IPS-NIHi7 (cell line): Measurements from ENCODE around the gene CACNB4.
"Not testable (repeated sequence)": the region's sequence is repeated elsewhere in the genome, so short reads cannot be mapped to it uniquely, and the experiment has no call there.

Experiments
- DNase-seq: peaks from one replicate; pipeline ENCODE4 v3.0.0; 2012; ENCODE audit warnings: mixed read lengths; ENCODE audit errors: extremely low spot score

The CACNB4 gene

GRCh38 chr2:152019732-152020131 is 79.1 kb downstream of the CACNB4 start:
- DNase-seq = no peak

- no peak for DNase-seq
These were observed 82.4 kb downstream of the CACNB4 start for GRCh38 chr2:152016181-152017120.

GRCh38 chr2:152015552-152015951 is 83.3 kb downstream of the CACNB4 start:
- DNase-seq = no peak

- DNase-seq = no peak
These were observed 86.1 kb downstream of the CACNB4 start for GRCh38 chr2:152012697-152013096.

- no peak for DNase-seq
These were observed 87.1 kb downstream of the CACNB4 start for GRCh38 chr2:152011724-152012123.

GRCh38 chr2:152005607-152006006 is 93.2 kb downstream of the CACNB4 start:
- DNase-seq = no peak

- DNase-seq = not testable (repeated sequence)
These were observed 95.6 kb downstream of the CACNB4 start for GRCh38 chr2:152003283-152003682.

- DNase-seq = peak; percentile 89
These were observed 99.8 kb downstream of the CACNB4 start for GRCh38 chr2:151999053-151999452.

GRCh38 chr2:151996243-151997003 is 102.4 kb downstream of the CACNB4 start:
- no peak for DNase-seq

GRCh38 chr2:151995161-151995557 is 103.7 kb downstream of the CACNB4 start:
- no peak for DNase-seq

- not testable (repeated sequence) for DNase-seq
These were observed 104.7 kb downstream of the CACNB4 start for GRCh38 chr2:151994178-151994577.

GRCh38 chr2:151991010-151991409 is 107.8 kb downstream of the CACNB4 start:
- no peak for DNase-seq

- no peak for DNase-seq
These were observed 109.5 kb downstream of the CACNB4 start for GRCh38 chr2:151989378-151989777.

GRCh38 chr2:151987484-151987883 is 111.4 kb downstream of the CACNB4 start:
- DNase-seq = no peak

- no peak for DNase-seq
These were observed 114.3 kb downstream of the CACNB4 start for GRCh38 chr2:151984424-151985083.

GRCh38 chr2:151983221-151983620 is 115.6 kb downstream of the CACNB4 start:
- DNase-seq = no peak

GRCh38 chr2:151981886-151982285 is 117.0 kb downstream of the CACNB4 start:
- no peak for DNase-seq

GRCh38 chr2:151979694-151980093 is 119.2 kb downstream of the CACNB4 start:
- no peak for DNase-seq

- DNase-seq = no peak
These were observed 120.1 kb downstream of the CACNB4 start for GRCh38 chr2:151978709-151979108.

GRCh38 chr2:151977631-151978030 is 121.2 kb downstream of the CACNB4 start:
- no peak for DNase-seq

GRCh38 chr2:151976945-151977353 is 121.9 kb downstream of the CACNB4 start:
- DNase-seq = no peak
